ENCODE measurements around the gene IGFBPL1. TPM values are rescaled to one million over a fixed set of nuclear protein-coding genes. Genes with fewer than 3 reads are reported as not detected.

IGFBPL1 gene
- total and polyA plus RNA-seq, 10 of the 15 experiments (the other 5 are each of a cell fraction or from before 2014, with no cell fraction given), result 0.25 TPM; not detected in 9

DNA sequence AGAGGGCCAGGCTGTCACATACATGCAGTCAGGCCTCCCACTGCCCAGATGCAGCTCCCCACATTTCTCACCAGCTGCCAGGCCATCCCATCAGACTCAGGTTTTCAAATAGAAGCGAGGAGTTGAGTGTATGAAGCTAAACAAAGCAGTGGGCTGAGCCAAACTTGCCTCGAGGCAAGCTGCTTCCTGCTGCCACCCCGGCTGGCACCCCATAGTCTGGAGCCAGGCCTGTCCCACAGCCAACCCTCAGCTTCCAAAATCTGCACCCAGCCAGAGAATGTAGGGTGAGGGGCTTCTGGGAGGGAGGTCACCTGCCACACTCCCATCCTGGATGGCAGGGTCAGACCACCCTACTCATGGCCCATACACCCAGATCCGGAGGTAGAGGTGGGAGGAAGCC lies 54.1 kb downstream of the IGFBPL1 start:
- RAD21 ChIA-PET (ENCODE audit: unreplicated experiment), result interaction anchor here (1.0 to 1.6 kb wide), 3 partner anchors 23 to 31 kb away, joined by 4 to 8 read pairs (median 5); partner anchors contain the start of gene ALDH1B1
- no peaks in the 10 kb centered on the region for H4K20me1 ChIP-seq (ENCODE audit: control insufficient read depth, insufficient read depth)
- H3K27ac ChIP-seq (ENCODE audit: control insufficient read depth, insufficient read depth), result no peak overlapping the region
- POLR2A ChIA-PET, result interaction anchor here (0.5 kb wide), 2 partner anchors 220 to 533 kb away, joined by 3 to 4 read pairs; no protein-coding TSS in a partner anchor
- H3K36me3 ChIP-seq (ENCODE audit: control insufficient read depth in 2 of 2, insufficient read depth in 2 of 2, low read length in 1 of 2), result no peaks in the 10 kb centered on the region
- 0% methylated on average over 4 of the region's 4 CpGs for WGBS (ENCODE audit: insufficient coverage, insufficient replicate concordance, low lambda C conversion rate, missing lambda C conversion rate)
- no TSS peak for BruUV-seq (replicated peaks)
- no peak overlapping the region for H2AFZ ChIP-seq (ENCODE audit: control insufficient read depth, low read depth, low read length)
- TF ChIP-seq MYB (IDR thresholded peaks at IDR 0.05; ENCODE audit: borderline replicate concordance, low read depth, low read length) (no peak), MEF2A (IDR thresholded peaks at IDR 0.05; ENCODE audit: insufficient read depth, low read depth, low read length) (no peak), ZNF207 (IDR thresholded peaks at IDR 0.05; ENCODE audit: borderline replicate concordance) (no peak), NR2F1 (conservative IDR thresholded peaks at IDR 0.05) (no peak), DPF2 (IDR thresholded peaks at IDR 0.05) (no peak), FOXM1 (IDR thresholded peaks at IDR 0.05; ENCODE audit: low read depth, low read length) (no peak), NR2C1 (IDR thresholded peaks at IDR 0.05) (no peak)
- TF ChIP-seq, protein P1, sequence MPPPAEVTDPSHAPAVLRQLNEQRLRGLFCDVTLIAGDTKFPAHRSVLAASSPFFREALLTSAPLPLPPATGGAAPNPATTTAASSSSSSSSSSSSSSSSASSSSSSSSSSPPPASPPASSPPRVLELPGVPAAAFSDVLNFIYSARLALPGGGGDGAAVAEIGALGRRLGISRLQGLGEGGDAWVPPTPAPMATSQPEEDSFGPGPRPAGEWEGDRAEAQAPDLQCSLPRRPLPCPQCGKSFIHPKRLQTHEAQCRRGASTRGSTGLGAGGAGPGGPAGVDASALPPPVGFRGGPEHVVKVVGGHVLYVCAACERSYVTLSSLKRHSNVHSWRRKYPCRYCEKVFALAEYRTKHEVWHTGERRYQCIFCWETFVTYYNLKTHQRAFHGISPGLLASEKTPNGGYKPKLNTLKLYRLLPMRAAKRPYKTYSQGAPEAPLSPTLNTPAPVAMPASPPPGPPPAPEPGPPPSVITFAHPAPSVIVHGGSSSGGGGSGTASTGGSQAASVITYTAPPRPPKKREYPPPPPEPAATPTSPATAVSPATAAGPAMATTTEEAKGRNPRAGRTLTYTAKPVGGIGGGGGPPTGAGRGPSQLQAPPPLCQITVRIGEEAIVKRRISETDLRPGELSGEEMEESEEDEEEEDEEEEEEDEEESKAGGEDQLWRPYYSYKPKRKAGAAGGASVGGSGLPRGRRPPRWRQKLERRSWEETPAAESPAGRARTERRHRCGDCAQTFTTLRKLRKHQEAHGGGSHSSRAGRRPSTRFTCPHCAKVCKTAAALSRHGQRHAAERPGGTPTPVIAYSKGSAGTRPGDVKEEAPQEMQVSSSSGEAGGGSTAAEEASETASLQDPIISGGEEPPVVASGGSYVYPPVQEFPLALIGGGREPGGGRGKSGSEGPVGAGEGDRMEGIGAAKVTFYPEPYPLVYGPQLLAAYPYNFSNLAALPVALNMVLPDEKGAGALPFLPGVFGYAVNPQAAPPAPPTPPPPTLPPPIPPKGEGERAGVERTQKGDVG (CRISPR knock-in tag; IDR thresholded peaks at IDR 0.05), result no peak
- TF ChIP-seq, protein P2, sequence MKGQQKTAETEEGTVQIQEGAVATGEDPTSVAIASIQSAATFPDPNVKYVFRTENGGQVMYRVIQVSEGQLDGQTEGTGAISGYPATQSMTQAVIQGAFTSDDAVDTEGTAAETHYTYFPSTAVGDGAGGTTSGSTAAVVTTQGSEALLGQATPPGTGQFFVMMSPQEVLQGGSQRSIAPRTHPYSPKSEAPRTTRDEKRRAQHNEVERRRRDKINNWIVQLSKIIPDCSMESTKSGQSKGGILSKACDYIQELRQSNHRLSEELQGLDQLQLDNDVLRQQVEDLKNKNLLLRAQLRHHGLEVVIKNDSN (IDR thresholded peaks at IDR 0.05; ENCODE audit: borderline replicate concordance, extremely low read length, insufficient read depth, low read depth, low read length), result no peak
- TF ChIP-seq, protein P3, sequence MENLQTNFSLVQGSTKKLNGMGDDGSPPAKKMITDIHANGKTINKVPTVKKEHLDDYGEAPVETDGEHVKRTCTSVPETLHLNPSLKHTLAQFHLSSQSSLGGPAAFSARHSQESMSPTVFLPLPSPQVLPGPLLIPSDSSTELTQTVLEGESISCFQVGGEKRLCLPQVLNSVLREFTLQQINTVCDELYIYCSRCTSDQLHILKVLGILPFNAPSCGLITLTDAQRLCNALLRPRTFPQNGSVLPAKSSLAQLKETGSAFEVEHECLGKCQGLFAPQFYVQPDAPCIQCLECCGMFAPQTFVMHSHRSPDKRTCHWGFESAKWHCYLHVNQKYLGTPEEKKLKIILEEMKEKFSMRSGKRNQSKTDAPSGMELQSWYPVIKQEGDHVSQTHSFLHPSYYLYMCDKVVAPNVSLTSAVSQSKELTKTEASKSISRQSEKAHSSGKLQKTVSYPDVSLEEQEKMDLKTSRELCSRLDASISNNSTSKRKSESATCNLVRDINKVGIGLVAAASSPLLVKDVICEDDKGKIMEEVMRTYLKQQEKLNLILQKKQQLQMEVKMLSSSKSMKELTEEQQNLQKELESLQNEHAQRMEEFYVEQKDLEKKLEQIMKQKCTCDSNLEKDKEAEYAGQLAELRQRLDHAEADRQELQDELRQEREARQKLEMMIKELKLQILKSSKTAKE (IDR thresholded peaks at IDR 0.05; ENCODE audit: low read depth, poor library complexity, severe bottlenecking), result no peak
- TF ChIP-seq, protein P4, sequence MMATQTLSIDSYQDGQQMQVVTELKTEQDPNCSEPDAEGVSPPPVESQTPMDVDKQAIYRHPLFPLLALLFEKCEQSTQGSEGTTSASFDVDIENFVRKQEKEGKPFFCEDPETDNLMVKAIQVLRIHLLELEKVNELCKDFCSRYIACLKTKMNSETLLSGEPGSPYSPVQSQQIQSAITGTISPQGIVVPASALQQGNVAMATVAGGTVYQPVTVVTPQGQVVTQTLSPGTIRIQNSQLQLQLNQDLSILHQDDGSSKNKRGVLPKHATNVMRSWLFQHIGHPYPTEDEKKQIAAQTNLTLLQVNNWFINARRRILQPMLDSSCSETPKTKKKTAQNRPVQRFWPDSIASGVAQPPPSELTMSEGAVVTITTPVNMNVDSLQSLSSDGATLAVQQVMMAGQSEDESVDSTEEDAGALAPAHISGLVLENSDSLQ (IDR thresholded peaks at IDR 0.05), result no peak
- TF ChIP-seq, protein P5, sequence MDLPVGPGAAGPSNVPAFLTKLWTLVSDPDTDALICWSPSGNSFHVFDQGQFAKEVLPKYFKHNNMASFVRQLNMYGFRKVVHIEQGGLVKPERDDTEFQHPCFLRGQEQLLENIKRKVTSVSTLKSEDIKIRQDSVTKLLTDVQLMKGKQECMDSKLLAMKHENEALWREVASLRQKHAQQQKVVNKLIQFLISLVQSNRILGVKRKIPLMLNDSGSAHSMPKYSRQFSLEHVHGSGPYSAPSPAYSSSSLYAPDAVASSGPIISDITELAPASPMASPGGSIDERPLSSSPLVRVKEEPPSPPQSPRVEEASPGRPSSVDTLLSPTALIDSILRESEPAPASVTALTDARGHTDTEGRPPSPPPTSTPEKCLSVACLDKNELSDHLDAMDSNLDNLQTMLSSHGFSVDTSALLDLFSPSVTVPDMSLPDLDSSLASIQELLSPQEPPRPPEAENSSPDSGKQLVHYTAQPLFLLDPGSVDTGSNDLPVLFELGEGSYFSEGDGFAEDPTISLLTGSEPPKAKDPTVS (IDR thresholded peaks at IDR 0.05; ENCODE audit: low read depth, low read length), result no peak
- TF ChIP-seq, protein P6, sequence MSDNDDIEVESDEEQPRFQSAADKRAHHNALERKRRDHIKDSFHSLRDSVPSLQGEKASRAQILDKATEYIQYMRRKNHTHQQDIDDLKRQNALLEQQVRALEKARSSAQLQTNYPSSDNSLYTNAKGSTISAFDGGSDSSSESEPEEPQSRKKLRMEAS (IDR thresholded peaks at IDR 0.05; ENCODE audit: low read depth, low read length), result no peak
- no peaks in the 10 kb centered on the region; a peak in 4 of 4 replicates for H3K27me3 ChIP-seq (replicated peaks in 1 of 2; ENCODE audit: control insufficient read depth in 2 of 2, insufficient read depth in 2 of 2, low read length in 1 of 2)
- H3K9me3 ChIP-seq (replicated peaks; ENCODE audit: control insufficient read depth, insufficient read depth, low read length), result no peaks in the 10 kb centered on the region
- H3K4me3 ChIP-seq, result no peak overlapping the region
- H3K4me1 ChIP-seq (ENCODE audit: control insufficient read depth, insufficient read depth, low read length), result no peaks in the 10 kb centered on the region
- H3K9ac ChIP-seq (ENCODE audit: control insufficient read depth, insufficient read depth, low read length), result no peak overlapping the region
- DNase-seq (ENCODE audit: low read depth, low spot score) (no peak), ATAC-seq (no peak), FAIRE-seq (no peak)
- no peak overlapping the region for H3K4me2 ChIP-seq (ENCODE audit: control insufficient read depth, insufficient read depth)
- H3K79me2 ChIP-seq (ENCODE audit: control insufficient read depth, insufficient read depth, low read length), result no peaks in the 10 kb centered on the region
- intact Hi-C loops (cut with micrococcal nuclease; ENCODE audit: unreplicated experiment), result loop anchor here (2.0 kb wide), 1 partner anchor 303 kb away; no protein-coding TSS in a partner anchor
- in situ Hi-C loops (cut with MboI), result loop anchor here (10.0 kb wide), 1 partner anchor 335 kb away; no protein-coding TSS in a partner anchor
- SMC1A ChIA-PET (ENCODE audit: uncharacterized antibody, unreplicated experiment), result interaction anchor here (0.6 to 1.9 kb wide), 5 partner anchors 22 to 457 kb away, joined by 3 to 9 read pairs (median 3); partner anchors contain the start of gene ALDH1B1
- CTCF ChIA-PET, result interaction anchor here (0.9 to 2.6 kb wide), 10 partner anchors 20 to 620 kb away, joined by 3 to 13 read pairs (median 5); no protein-coding TSS in a partner anchor
